ENCODE results near the gene STK39. TPM values are rescaled to one million over a fixed set of nuclear protein-coding genes. Genes with fewer than 3 reads are reported as not detected.
A peak's percentile ranks its signal among the peaks of the same experiment; 100 is the strongest.

Gene STK39
- total and polyA plus RNA-seq, 2 of the 4 experiments (the other 2 are of a cell fraction), result 11.8 to 16.4 TPM

DNA sequence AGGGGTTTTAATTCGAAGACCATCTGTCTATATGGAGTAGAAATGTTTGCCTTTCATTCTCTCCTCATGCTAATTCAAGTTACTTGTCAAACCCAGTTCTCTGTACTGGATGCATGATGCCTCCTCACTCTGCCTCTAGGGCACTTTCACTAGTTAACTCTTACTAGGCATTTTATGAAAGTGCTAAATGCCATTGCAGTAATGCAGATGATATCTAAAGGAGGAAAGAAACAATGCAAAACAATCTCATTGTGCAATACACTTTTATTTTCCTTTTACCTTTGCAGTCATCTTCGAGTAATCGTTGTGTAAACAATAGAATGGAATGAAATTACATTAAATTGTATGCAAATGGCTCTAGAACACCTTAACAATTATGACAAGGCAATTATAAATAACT lies 293.6 kb downstream of the STK39 start:
- no peak overlapping the region for H3K4me3 ChIP-seq (ENCODE audit: insufficient read depth, low read depth, low read length)
- ChIA-PET POLR2A (ENCODE audit: unreplicated experiment) (no interaction called here), CTCF (no interaction called here)
- peaks cover 4% of the 10 kb centered on the region; the same call in 1 of the 2 replicates for H3K36me3 ChIP-seq (ENCODE audit: control insufficient read depth, insufficient read depth, low read length)
- H3K4ac ChIP-seq (ENCODE audit: low read depth, low read length), result no peak overlapping the region
- H4K91ac ChIP-seq (ENCODE audit: insufficient read depth, low read depth, low read length), result no peak overlapping the region
- in situ Hi-C loops (cut with MboI; ENCODE audit: low sequenced_read_pairs), result no loop called here
- H2AFZ ChIP-seq (replicated peaks; ENCODE audit: low read length, poor library complexity), result no peak overlapping the region
- no peak overlapping the region for H2AK5ac ChIP-seq (ENCODE audit: low read depth, low read length)
- no TSS peak for BruUV-seq (replicated peaks)
- no peak overlapping the region for H4K5ac ChIP-seq (ENCODE audit: low read depth, low read length)
- H2BK5ac ChIP-seq (ENCODE audit: low read depth, low read length, poor library complexity, severe bottlenecking), result no peak overlapping the region
- no peaks in the 10 kb centered on the region for H3K9me3 ChIP-seq (ENCODE audit: control insufficient read depth, insufficient read depth, low read length)
- no peak overlapping the region for H3K23ac ChIP-seq (ENCODE audit: low read depth, low read length)
- ATAC-seq (ENCODE audit: low read depth) (no peak), DNase-seq (no peak)
- WGBS, 2 experiments (ENCODE audit: extremely low coverage in 2 of 2, insufficient read length in 1 of 2), result no CpG with 5 or more reads among the region's 3 CpGs
- H2BK15ac ChIP-seq (ENCODE audit: low read depth, low read length), result no peak overlapping the region
- H4K20me1 ChIP-seq (ENCODE audit: insufficient read depth, low read length), result no peaks in the 10 kb centered on the region
- peak; percentile 59 for TF ChIP-seq CEBPB (IDR thresholded peaks at IDR 0.05; ENCODE audit: low read depth, low read length)
- TF ChIP-seq RFX5 (IDR thresholded peaks at IDR 0.05; ENCODE audit: low read depth, low read length), result no peak
- dilution Hi-C loops (cut with HindIII; ENCODE audit: low sequenced_read_pairs, unreplicated experiment), result no loop called here
- H3K27ac ChIP-seq (ENCODE audit: insufficient read depth, low read length), result no peak overlapping the region
- no peak overlapping the region for H3K4me2 ChIP-seq (ENCODE audit: low read depth, low read length)
- H3K18ac ChIP-seq (ENCODE audit: low read depth, low read length), result no peak overlapping the region
- no peaks in the 10 kb centered on the region for H3K79me1 ChIP-seq (ENCODE audit: low read depth in 1 of 2, low read length in 2 of 2)
- no peaks in the 10 kb centered on the region for H3K9me1 ChIP-seq (ENCODE audit: insufficient read depth, low read length)
- no peak overlapping the region for H3K56ac ChIP-seq (ENCODE audit: extremely low read depth, insufficient read depth, low read length)
- no peak overlapping the region for H3K9ac ChIP-seq (ENCODE audit: low read depth, low read length)
- no peak overlapping the region for H2BK20ac ChIP-seq (ENCODE audit: low read depth, low read length)
- H2BK120ac ChIP-seq (ENCODE audit: low read depth, low read length), result no peak overlapping the region
- H2AK9ac ChIP-seq (replicated peaks; ENCODE audit: low read depth, low read length, poor library complexity), result no peak overlapping the region
- intact Hi-C loops (cut with micrococcal nuclease), result no loop called here
- H3K27me3 ChIP-seq (ENCODE audit: control insufficient read depth, insufficient read depth, low read length), result no peaks in the 10 kb centered on the region
- H3K14ac ChIP-seq (replicated peaks; ENCODE audit: low read depth, low read length), result no peak overlapping the region
- H3K4me1 ChIP-seq (ENCODE audit: control insufficient read depth, insufficient read depth, low read length), result no peaks in the 10 kb centered on the region
- no peak overlapping the region for H4K8ac ChIP-seq (ENCODE audit: low read depth in 2 of 2, low read length in 2 of 2)
